Measurements from ENCODE around the gene MAML2. TPM values are rescaled to one million over a fixed set of nuclear protein-coding genes. Genes with fewer than 3 reads are reported as not detected.
A peak's percentile ranks its signal among the peaks of the same experiment; 100 is the strongest.

Gene MAML2
- total RNA-seq, 1 donor from 2014 or later = 5.2 TPM

- H3K9me3 ChIP-seq (ENCODE audit: control insufficient read depth in 3 of 3, low read length in 3 of 3) = no peaks in the 10 kb centered on the region
- no peak overlapping the region for H3K4me3 ChIP-seq (ENCODE audit: low read length in 3 of 3)
- no peak overlapping the region for H3K27ac ChIP-seq (ENCODE audit: low read depth, low read length)
- H3K9ac ChIP-seq (ENCODE audit: low read depth in 1 of 3, low read length in 3 of 3) = no peak overlapping the region
- no peaks in the 10 kb centered on the region for H3K36me3 ChIP-seq (ENCODE audit: control insufficient read depth in 3 of 3, insufficient read depth in 3 of 3, low read length in 3 of 3)
- no peaks in the 10 kb centered on the region for H3K27me3 ChIP-seq (ENCODE audit: control insufficient read depth in 3 of 3, insufficient read depth in 3 of 3, low read length in 3 of 3)
- H3K4me1 ChIP-seq (ENCODE audit: control insufficient read depth in 3 of 3, insufficient read depth in 3 of 3, low read length in 3 of 3) = no peaks in the 10 kb centered on the region
Observed at GRCh38 chr11:96082002-96082899, 260.7 kb downstream of the MAML2 start.

GRCh38 chr11:96081561-96081960 lies 261.4 kb downstream of the MAML2 start:
- no peaks in the 10 kb centered on the region for H3K4me1 ChIP-seq (ENCODE audit: control insufficient read depth in 3 of 3, insufficient read depth in 3 of 3, low read length in 3 of 3)

GRCh38 chr11:96079691-96080090 lies 263.3 kb downstream of the MAML2 start:
- Histone ChIP-seq H3K4me3 (ENCODE audit: low read length in 3 of 3) (no peak overlapping the region), H3K9me3 (ENCODE audit: control insufficient read depth in 3 of 3, low read length in 3 of 3) (no peaks in the 10 kb centered on the region), H3K27ac (ENCODE audit: low read depth, low read length) (no peak overlapping the region), H3K9ac (ENCODE audit: low read depth in 1 of 3, low read length in 3 of 3) (no peak overlapping the region), H3K36me3 (ENCODE audit: control insufficient read depth in 3 of 3, insufficient read depth in 3 of 3, low read length in 3 of 3) (no peaks in the 10 kb centered on the region), H3K27me3 (ENCODE audit: control insufficient read depth in 3 of 3, insufficient read depth in 3 of 3, low read length in 3 of 3) (no peaks in the 10 kb centered on the region), H3K4me1 (ENCODE audit: control insufficient read depth in 3 of 3, insufficient read depth in 3 of 3, low read length in 3 of 3) (peaks cover 0 to 10% (median 3%) of the 10 kb centered on the region in 3 donors)

More at GRCh38 chr11:96081561-96081960, 261.4 kb downstream of the MAML2 start:
- no peak overlapping the region for H3K27ac ChIP-seq (ENCODE audit: low read depth, low read length)
- no peak overlapping the region for H3K4me3 ChIP-seq (ENCODE audit: low read length in 3 of 3)
- H3K9me3 ChIP-seq (ENCODE audit: control insufficient read depth in 3 of 3, low read length in 3 of 3) = no peaks in the 10 kb centered on the region
- H3K27me3 ChIP-seq (ENCODE audit: control insufficient read depth in 3 of 3, insufficient read depth in 3 of 3, low read length in 3 of 3) = no peaks in the 10 kb centered on the region
- H3K36me3 ChIP-seq (ENCODE audit: control insufficient read depth in 3 of 3, insufficient read depth in 3 of 3, low read length in 3 of 3) = no peaks in the 10 kb centered on the region
- no peak overlapping the region for H3K9ac ChIP-seq (ENCODE audit: low read depth in 1 of 3, low read length in 3 of 3)

- peak overlapping the region; percentile 3 for H3K27ac ChIP-seq (ENCODE audit: low read depth, low read length)
- no peaks in the 10 kb centered on the region for H3K36me3 ChIP-seq (ENCODE audit: control insufficient read depth in 3 of 3, insufficient read depth in 3 of 3, low read length in 3 of 3)
- no peak overlapping the region for H3K9ac ChIP-seq (ENCODE audit: low read depth in 1 of 3, low read length in 3 of 3)
- H3K4me1 ChIP-seq (ENCODE audit: control insufficient read depth in 3 of 3, insufficient read depth in 3 of 3, low read length in 3 of 3) = peaks cover 0 to 10% (median 3%) of the 10 kb centered on the region in 3 donors
- no peaks in the 10 kb centered on the region for H3K27me3 ChIP-seq (ENCODE audit: control insufficient read depth in 3 of 3, insufficient read depth in 3 of 3, low read length in 3 of 3)
- no peaks in the 10 kb centered on the region for H3K9me3 ChIP-seq (ENCODE audit: control insufficient read depth in 3 of 3, low read length in 3 of 3)
- H3K4me3 ChIP-seq (ENCODE audit: low read length in 3 of 3) = no peak overlapping the region
Observed at GRCh38 chr11:96075532-96075959, 267.4 kb downstream of the MAML2 start.

- H3K9ac ChIP-seq (ENCODE audit: low read depth in 1 of 3, low read length in 3 of 3) = no peak overlapping the region
- no peaks in the 10 kb centered on the region for H3K36me3 ChIP-seq (ENCODE audit: control insufficient read depth in 3 of 3, insufficient read depth in 3 of 3, low read length in 3 of 3)
- no peak overlapping the region for H3K27ac ChIP-seq (ENCODE audit: low read depth, low read length)
- no peaks in the 10 kb centered on the region for H3K27me3 ChIP-seq (ENCODE audit: control insufficient read depth in 3 of 3, insufficient read depth in 3 of 3, low read length in 3 of 3)
- no peaks in the 10 kb centered on the region for H3K9me3 ChIP-seq (ENCODE audit: control insufficient read depth in 3 of 3, low read length in 3 of 3)
- peaks cover 0 to 10% (median 3%) of the 10 kb centered on the region in 3 donors for H3K4me1 ChIP-seq (ENCODE audit: control insufficient read depth in 3 of 3, insufficient read depth in 3 of 3, low read length in 3 of 3)
- H3K4me3 ChIP-seq (ENCODE audit: low read length in 3 of 3) = no peak overlapping the region
Observed at GRCh38 chr11:96074551-96075310, 268.3 kb downstream of the MAML2 start.

GRCh38 chr11:96073536-96073935 lies 269.5 kb downstream of the MAML2 start:
- Histone ChIP-seq H3K9me3 (ENCODE audit: control insufficient read depth in 3 of 3, low read length in 3 of 3) (no peaks in the 10 kb centered on the region), H3K4me3 (ENCODE audit: low read length in 3 of 3) (no peak overlapping the region), H3K9ac (ENCODE audit: low read depth in 1 of 3, low read length in 3 of 3) (no peak overlapping the region), H3K27me3 (ENCODE audit: control insufficient read depth in 3 of 3, insufficient read depth in 3 of 3, low read length in 3 of 3) (no peaks in the 10 kb centered on the region), H3K4me1 (ENCODE audit: control insufficient read depth in 3 of 3, insufficient read depth in 3 of 3, low read length in 3 of 3) (peaks cover 0 to 10% (median 3%) of the 10 kb centered on the region in 3 donors), H3K27ac (ENCODE audit: low read depth, low read length) (no peak overlapping the region), H3K36me3 (ENCODE audit: control insufficient read depth in 3 of 3, insufficient read depth in 3 of 3, low read length in 3 of 3) (no peaks in the 10 kb centered on the region)

- no peaks in the 10 kb centered on the region for H3K36me3 ChIP-seq (ENCODE audit: control insufficient read depth in 3 of 3, insufficient read depth in 3 of 3, low read length in 3 of 3)
- no peaks in the 10 kb centered on the region for H3K9me3 ChIP-seq (ENCODE audit: control insufficient read depth in 3 of 3, low read length in 3 of 3)
- peaks cover 0 to 10% (median 3%) of the 10 kb centered on the region in 3 donors for H3K4me1 ChIP-seq (ENCODE audit: control insufficient read depth in 3 of 3, insufficient read depth in 3 of 3, low read length in 3 of 3)
- H3K9ac ChIP-seq (ENCODE audit: low read depth in 1 of 3, low read length in 3 of 3) = no peak overlapping the region
- H3K4me3 ChIP-seq (ENCODE audit: low read length in 3 of 3) = no peak overlapping the region
- no peak overlapping the region for H3K27ac ChIP-seq (ENCODE audit: low read depth, low read length)
- no peaks in the 10 kb centered on the region for H3K27me3 ChIP-seq (ENCODE audit: control insufficient read depth in 3 of 3, insufficient read depth in 3 of 3, low read length in 3 of 3)
Observed at GRCh38 chr11:96072592-96072991, 270.4 kb downstream of the MAML2 start.

- Histone ChIP-seq H3K9me3 (ENCODE audit: control insufficient read depth in 3 of 3, low read length in 3 of 3) (no peaks in the 10 kb centered on the region), H3K36me3 (ENCODE audit: control insufficient read depth in 3 of 3, insufficient read depth in 3 of 3, low read length in 3 of 3) (no peaks in the 10 kb centered on the region), H3K27ac (ENCODE audit: low read depth, low read length) (no peak overlapping the region), H3K4me1 (ENCODE audit: control insufficient read depth in 3 of 3, insufficient read depth in 3 of 3, low read length in 3 of 3) (peaks cover 0 to 2% (median 0%) of the 10 kb centered on the region in 3 donors), H3K9ac (ENCODE audit: low read depth in 1 of 3, low read length in 3 of 3) (no peak overlapping the region), H3K27me3 (ENCODE audit: control insufficient read depth in 3 of 3, insufficient read depth in 3 of 3, low read length in 3 of 3) (no peaks in the 10 kb centered on the region), H3K4me3 (ENCODE audit: low read length in 3 of 3) (no peak overlapping the region)
Observed at GRCh38 chr11:96070453-96070852, 272.5 kb downstream of the MAML2 start.

- no peaks in the 10 kb centered on the region for H3K9me3 ChIP-seq (ENCODE audit: control insufficient read depth in 3 of 3, low read length in 3 of 3)
Observed at GRCh38 chr11:96067160-96067559, 275.8 kb downstream of the MAML2 start.

GRCh38 chr11:96065379-96065778 lies 277.6 kb downstream of the MAML2 start:
- H3K27me3 ChIP-seq (ENCODE audit: control insufficient read depth in 3 of 3, insufficient read depth in 3 of 3, low read length in 3 of 3) = no peaks in the 10 kb centered on the region
- H3K9me3 ChIP-seq (ENCODE audit: control insufficient read depth in 3 of 3, low read length in 3 of 3) = no peaks in the 10 kb centered on the region
- H3K9ac ChIP-seq (ENCODE audit: low read depth in 1 of 3, low read length in 3 of 3) = no peak overlapping the region
- H3K36me3 ChIP-seq (ENCODE audit: control insufficient read depth in 3 of 3, insufficient read depth in 3 of 3, low read length in 3 of 3) = no peaks in the 10 kb centered on the region
- no peaks in the 10 kb centered on the region for H3K4me1 ChIP-seq (ENCODE audit: control insufficient read depth in 3 of 3, insufficient read depth in 3 of 3, low read length in 3 of 3)
- H3K27ac ChIP-seq (ENCODE audit: low read depth, low read length) = no peak overlapping the region
- H3K4me3 ChIP-seq (ENCODE audit: low read length in 3 of 3) = no peak overlapping the region

More at GRCh38 chr11:96067160-96067559, 275.8 kb downstream of the MAML2 start:
- Histone ChIP-seq H3K9ac (ENCODE audit: low read depth in 1 of 3, low read length in 3 of 3) (no peak overlapping the region), H3K36me3 (ENCODE audit: control insufficient read depth in 3 of 3, insufficient read depth in 3 of 3, low read length in 3 of 3) (no peaks in the 10 kb centered on the region), H3K4me1 (ENCODE audit: control insufficient read depth in 3 of 3, insufficient read depth in 3 of 3, low read length in 3 of 3) (no peaks in the 10 kb centered on the region), H3K27me3 (ENCODE audit: control insufficient read depth in 3 of 3, insufficient read depth in 3 of 3, low read length in 3 of 3) (no peaks in the 10 kb centered on the region), H3K4me3 (ENCODE audit: low read length in 3 of 3) (no peak overlapping the region), H3K27ac (ENCODE audit: low read depth, low read length) (no peak overlapping the region)
